HepG2 (cell line): Measurements from ENCODE around the gene GPBAR1. TPM values are rescaled to one million over a fixed set of nuclear protein-coding genes. Genes with fewer than 3 reads are reported as not detected.

Experiments
- BCL6 ChIP-seq: IDR thresholded peaks from 2 replicates; pipeline ENCODE4 v1.6.1; 2016; ENCODE audit warnings: missing genetic modification reagents, missing compliant biosample characterization
- FOXO1 ChIP-seq: sonication (generic); formaldehyde crosslinking; IDR thresholded peaks from 2 replicates; pipeline ENCODE4 v1.4.0; 2020; ENCODE audit warnings: missing genetic modification reagents
- GFI1 ChIP-seq: sonication (generic); formaldehyde crosslinking; IDR thresholded peaks from 2 replicates; pipeline ENCODE4 v1.5.0; 2020; ENCODE audit warnings: missing genetic modification reagents, mild to moderate bottlenecking, borderline replicate concordance
- HNRNPL ChIP-seq: fragments of 200-400 bp; formaldehyde crosslinking; IDR thresholded peaks from 2 replicates; pipeline ENCODE4 v1.6.1; 2017; ENCODE audit warnings: mild to moderate bottlenecking, low read depth, low read length
- IKZF5 ChIP-seq: IDR thresholded peaks from 2 replicates; pipeline ENCODE4 v1.6.1; 2018; ENCODE audit warnings: missing genetic modification reagents, mild to moderate bottlenecking, missing compliant biosample characterization
- TOPORS ChIP-seq: sonication (generic); formaldehyde crosslinking; IDR thresholded peaks from 2 replicates; pipeline ENCODE4 v1.8.0; 2023; ENCODE audit warnings: mild to moderate bottlenecking, missing genetic modification reagents
- YEATS4 ChIP-seq: sonication (generic); formaldehyde crosslinking; IDR thresholded peaks from 2 replicates; pipeline ENCODE4 v1.4.0; 2020; ENCODE audit warnings: missing genetic modification reagents, borderline replicate concordance
- ZBTB10 ChIP-seq: sonication (generic); formaldehyde crosslinking; IDR thresholded peaks from 2 replicates; pipeline ENCODE4 v1.4.0; 2020; ENCODE audit warnings: missing genetic modification reagents, borderline replicate concordance
- ZFP36 ChIP-seq: fragments of 150-350 bp; IDR thresholded peaks from 2 replicates; pipeline ENCODE4 v1.6.1; 2018; ENCODE audit warnings: borderline replicate concordance, low read length, low read depth; ENCODE audit not compliant: partially characterized antibody
- ZFP36L2 ChIP-seq: sonication (generic); formaldehyde crosslinking; IDR thresholded peaks from 2 replicates; pipeline ENCODE4 v1.4.0; 2020; ENCODE audit warnings: missing genetic modification reagents
- ZNF547 ChIP-seq: sonication (generic); formaldehyde crosslinking; IDR thresholded peaks from 2 replicates; pipeline ENCODE4 v1.5.1; 2020; ENCODE audit warnings: mild to moderate bottlenecking, missing genetic modification reagents
- ZNF569 ChIP-seq: sonication (generic); formaldehyde crosslinking; IDR thresholded peaks from 2 replicates; pipeline ENCODE4 v1.5.0; 2020; ENCODE audit warnings: mild to moderate bottlenecking, missing genetic modification reagents, moderate library complexity, borderline replicate concordance
- ZNF639 ChIP-seq: conservative IDR thresholded peaks from 2 replicates; pipeline ENCODE4 v1.6.1; 2018; ENCODE audit warnings: missing genetic modification reagents
- ZNF660 ChIP-seq: sonication (generic); formaldehyde crosslinking; IDR thresholded peaks from 2 replicates; pipeline ENCODE4 v1.5.1; 2020; ENCODE audit warnings: mild to moderate bottlenecking, low read depth, missing genetic modification reagents, borderline replicate concordance
- ZNF850 ChIP-seq: sonication (generic); formaldehyde crosslinking; conservative IDR thresholded peaks from 2 replicates; pipeline ENCODE4 v1.9.0; 2021; ENCODE audit warnings: mild to moderate bottlenecking, missing genetic modification reagents
- polyA plus RNA-seq, 8 experiments: library from polyadenylated mRNA; depleted of rRNA in 3 of 8; stranded (reverse) in 7 of 8; unstranded in 1 of 8; fragments of >200 nt; fragmentation: Illumina TruSeq in 4 of 8; extraction: Trizol in 4 of 8; gene quantifications; 2 replicates each; pipeline versions ENCODE4 v1.2.1 to v1.2.3, GENCODE V29; 2011 to 2016; ENCODE audit warnings: low read depth in 4 of 8, missing spikeins in 1 of 8, mixed read lengths in 1 of 8; ENCODE audit not compliant: insufficient read depth in 1 of 8
- total RNA-seq, 5 experiments: library from RNA; depleted of rRNA; stranded (reverse); fragments of >200 nt; fragmentation: Illumina TruSeq; extraction: Trizol; gene quantifications; 2 replicates each; pipeline ENCODE4 v1.2.3, GENCODE V29; 2016; ENCODE audit warnings: low read depth in 1 of 5
- TF ChIP-seq, protein P1 (sequence below): sonication (generic); formaldehyde crosslinking; IDR thresholded peaks from 2 replicates; pipeline ENCODE4 v1.8.0; 2022; ENCODE audit warnings: missing genetic modification reagents, mild to moderate bottlenecking, moderate library complexity, borderline replicate concordance
- TF ChIP-seq, protein P2 (sequence below): sonication (generic); formaldehyde crosslinking; IDR thresholded peaks from 2 replicates; pipeline ENCODE4 v1.4.0; 2020; ENCODE audit warnings: missing genetic modification reagents, borderline replicate concordance

The GPBAR1 gene
- total and polyA plus RNA-seq, 2 of the 13 experiments (the other 11 are each of a cell fraction or from before 2014, with no cell fraction given), result 0.05 to 0.09 TPM

DNA sequence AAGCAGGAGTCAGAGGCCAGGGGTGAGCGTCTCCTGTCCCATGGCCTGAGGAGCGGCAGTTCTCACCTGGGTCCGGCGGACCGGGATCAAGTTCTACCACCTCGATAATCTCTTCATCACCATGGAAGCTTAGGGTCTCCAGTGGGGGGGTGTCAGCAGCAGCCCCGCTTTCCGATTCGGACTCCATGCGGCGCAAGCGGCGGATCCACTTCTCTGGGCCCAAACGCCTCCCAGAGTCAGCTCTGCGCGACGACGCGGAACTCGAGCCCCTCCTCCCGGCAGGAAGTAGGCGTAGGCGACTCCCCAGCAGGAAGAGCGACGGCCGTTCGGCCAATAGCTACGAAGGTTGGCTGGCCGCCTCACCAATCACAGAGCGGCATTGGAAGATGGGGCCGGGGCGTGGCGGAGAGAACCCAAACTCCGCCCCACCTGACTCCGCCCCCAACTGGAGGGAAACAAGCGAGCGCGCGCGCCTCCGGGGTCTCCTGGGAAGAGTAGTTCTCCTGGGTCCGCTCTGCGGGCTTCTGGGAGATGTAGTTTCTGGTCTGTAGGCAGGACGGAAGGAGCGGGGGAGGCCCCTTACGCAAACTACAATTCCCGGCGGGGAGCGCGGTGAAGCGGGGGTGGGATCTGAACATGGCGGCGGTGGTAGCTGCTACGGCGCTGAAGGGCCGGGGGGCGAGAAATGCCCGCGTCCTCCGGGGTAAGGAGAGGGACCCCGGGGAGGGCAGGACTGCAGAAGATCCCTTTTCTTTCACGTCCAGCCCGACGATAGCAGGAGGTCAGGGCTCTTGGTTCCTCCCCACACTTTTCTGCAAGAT, 9.3 kb downstream of the GPBAR1 start, which contains the start of the genes AAMP and PNKD (continued):
- TF ChIP-seq ZNF850, result no peak
- TF ChIP-seq HNRNPL, result no peak
- TF ChIP-seq, protein P1, sequence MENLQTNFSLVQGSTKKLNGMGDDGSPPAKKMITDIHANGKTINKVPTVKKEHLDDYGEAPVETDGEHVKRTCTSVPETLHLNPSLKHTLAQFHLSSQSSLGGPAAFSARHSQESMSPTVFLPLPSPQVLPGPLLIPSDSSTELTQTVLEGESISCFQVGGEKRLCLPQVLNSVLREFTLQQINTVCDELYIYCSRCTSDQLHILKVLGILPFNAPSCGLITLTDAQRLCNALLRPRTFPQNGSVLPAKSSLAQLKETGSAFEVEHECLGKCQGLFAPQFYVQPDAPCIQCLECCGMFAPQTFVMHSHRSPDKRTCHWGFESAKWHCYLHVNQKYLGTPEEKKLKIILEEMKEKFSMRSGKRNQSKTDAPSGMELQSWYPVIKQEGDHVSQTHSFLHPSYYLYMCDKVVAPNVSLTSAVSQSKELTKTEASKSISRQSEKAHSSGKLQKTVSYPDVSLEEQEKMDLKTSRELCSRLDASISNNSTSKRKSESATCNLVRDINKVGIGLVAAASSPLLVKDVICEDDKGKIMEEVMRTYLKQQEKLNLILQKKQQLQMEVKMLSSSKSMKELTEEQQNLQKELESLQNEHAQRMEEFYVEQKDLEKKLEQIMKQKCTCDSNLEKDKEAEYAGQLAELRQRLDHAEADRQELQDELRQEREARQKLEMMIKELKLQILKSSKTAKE (CRISPR knock-in tag), result no peak
- peak; percentile 89; the same call in 1 of the 2 replicates for TF ChIP-seq ZNF569 (CRISPR knock-in tag)
- TF ChIP-seq, protein P2, sequence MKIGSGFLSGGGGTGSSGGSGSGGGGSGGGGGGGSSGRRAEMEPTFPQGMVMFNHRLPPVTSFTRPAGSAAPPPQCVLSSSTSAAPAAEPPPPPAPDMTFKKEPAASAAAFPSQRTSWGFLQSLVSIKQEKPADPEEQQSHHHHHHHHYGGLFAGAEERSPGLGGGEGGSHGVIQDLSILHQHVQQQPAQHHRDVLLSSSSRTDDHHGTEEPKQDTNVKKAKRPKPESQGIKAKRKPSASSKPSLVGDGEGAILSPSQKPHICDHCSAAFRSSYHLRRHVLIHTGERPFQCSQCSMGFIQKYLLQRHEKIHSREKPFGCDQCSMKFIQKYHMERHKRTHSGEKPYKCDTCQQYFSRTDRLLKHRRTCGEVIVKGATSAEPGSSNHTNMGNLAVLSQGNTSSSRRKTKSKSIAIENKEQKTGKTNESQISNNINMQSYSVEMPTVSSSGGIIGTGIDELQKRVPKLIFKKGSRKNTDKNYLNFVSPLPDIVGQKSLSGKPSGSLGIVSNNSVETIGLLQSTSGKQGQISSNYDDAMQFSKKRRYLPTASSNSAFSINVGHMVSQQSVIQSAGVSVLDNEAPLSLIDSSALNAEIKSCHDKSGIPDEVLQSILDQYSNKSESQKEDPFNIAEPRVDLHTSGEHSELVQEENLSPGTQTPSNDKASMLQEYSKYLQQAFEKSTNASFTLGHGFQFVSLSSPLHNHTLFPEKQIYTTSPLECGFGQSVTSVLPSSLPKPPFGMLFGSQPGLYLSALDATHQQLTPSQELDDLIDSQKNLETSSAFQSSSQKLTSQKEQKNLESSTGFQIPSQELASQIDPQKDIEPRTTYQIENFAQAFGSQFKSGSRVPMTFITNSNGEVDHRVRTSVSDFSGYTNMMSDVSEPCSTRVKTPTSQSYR (CRISPR knock-in tag), result 0 out of 2 replicates have a peak, but pooled peaks have one; percentile 1
- no peak; the same call in 1 of the 2 replicates for TF ChIP-seq ZFP36L2 (CRISPR knock-in tag)
- TF ChIP-seq ZNF547 (CRISPR knock-in tag), result no peak
- TF ChIP-seq TOPORS, result peak; percentile 20; the same call in 1 of the 2 replicates
- peak; percentile 34 for TF ChIP-seq BCL6 (CRISPR knock-in tag)
- peak; percentile 31; the same call in 1 of the 2 replicates for TF ChIP-seq ZNF660 (CRISPR knock-in tag)
- peak; percentile 11; the same call in 1 of the 2 replicates for TF ChIP-seq GFI1 (CRISPR knock-in tag)
- TF ChIP-seq ZBTB10 (CRISPR knock-in tag), result peak; percentile 79
- peak; percentile 80 for TF ChIP-seq IKZF5
- no peak for TF ChIP-seq ZFP36
- TF ChIP-seq YEATS4 (CRISPR knock-in tag), result peak; percentile 95
- peak; percentile 9; the same call in 1 of the 2 replicates for TF ChIP-seq FOXO1 (CRISPR knock-in tag)
- TF ChIP-seq ZNF639, result no peak; the same call in 1 of the 2 replicates
